Left cardiac atrium (tissue), 4 donors: ENCODE results near the gene TRIM66. TPM values are rescaled to one million over a fixed set of nuclear protein-coding genes. Genes with fewer than 3 reads are reported as not detected.

Source experiments
- ATAC-seq, 2 donors: fragments of 200-7000 bp; cut with Tn5 transposase; one replicate each; pipeline ENCODE4 v1.9.1; 2020; ENCODE audit warnings: mild to moderate bottlenecking in 2 of 2, moderate library complexity in 2 of 2
- DNase-seq: peaks from one replicate; pipeline ENCODE4 v3.0.0-alpha.2; 2020
- intact Hi-C, 2 donors: fragments of 100-400 bp; cut with DNase I; formaldehyde crosslinking; loops; one replicate each; pipeline versions ENCODE4 v1.14.1 to v1.15.1; 2022 to 2023
- long read RNA-seq: library from polyadenylated mRNA; unstranded; transcript quantifications from one replicate; pipeline ENCODE4 v2.0.0, GENCODE V29; 2021
- total RNA-seq, 2 donors: library from RNA; stranded (reverse); fragmentation: NEBNext Ultra II Directional; extraction: Animal tissue kit (Norgen Biotek cat#: 25700); gene quantifications; one replicate each; pipeline ENCODE4 v1.2.1, GENCODE V29; 2021
- donor health status: DM: no; HTN: yes; CAD: no.
- donor health status: DM: no; HTN: yes; CAD: no; lungs with severe emphysema.
- donor health status: DM: yes; HTN: yes; CAD: no.
- donor health status: Dilated cardiomyopathy.

Gene TRIM66, protein sequence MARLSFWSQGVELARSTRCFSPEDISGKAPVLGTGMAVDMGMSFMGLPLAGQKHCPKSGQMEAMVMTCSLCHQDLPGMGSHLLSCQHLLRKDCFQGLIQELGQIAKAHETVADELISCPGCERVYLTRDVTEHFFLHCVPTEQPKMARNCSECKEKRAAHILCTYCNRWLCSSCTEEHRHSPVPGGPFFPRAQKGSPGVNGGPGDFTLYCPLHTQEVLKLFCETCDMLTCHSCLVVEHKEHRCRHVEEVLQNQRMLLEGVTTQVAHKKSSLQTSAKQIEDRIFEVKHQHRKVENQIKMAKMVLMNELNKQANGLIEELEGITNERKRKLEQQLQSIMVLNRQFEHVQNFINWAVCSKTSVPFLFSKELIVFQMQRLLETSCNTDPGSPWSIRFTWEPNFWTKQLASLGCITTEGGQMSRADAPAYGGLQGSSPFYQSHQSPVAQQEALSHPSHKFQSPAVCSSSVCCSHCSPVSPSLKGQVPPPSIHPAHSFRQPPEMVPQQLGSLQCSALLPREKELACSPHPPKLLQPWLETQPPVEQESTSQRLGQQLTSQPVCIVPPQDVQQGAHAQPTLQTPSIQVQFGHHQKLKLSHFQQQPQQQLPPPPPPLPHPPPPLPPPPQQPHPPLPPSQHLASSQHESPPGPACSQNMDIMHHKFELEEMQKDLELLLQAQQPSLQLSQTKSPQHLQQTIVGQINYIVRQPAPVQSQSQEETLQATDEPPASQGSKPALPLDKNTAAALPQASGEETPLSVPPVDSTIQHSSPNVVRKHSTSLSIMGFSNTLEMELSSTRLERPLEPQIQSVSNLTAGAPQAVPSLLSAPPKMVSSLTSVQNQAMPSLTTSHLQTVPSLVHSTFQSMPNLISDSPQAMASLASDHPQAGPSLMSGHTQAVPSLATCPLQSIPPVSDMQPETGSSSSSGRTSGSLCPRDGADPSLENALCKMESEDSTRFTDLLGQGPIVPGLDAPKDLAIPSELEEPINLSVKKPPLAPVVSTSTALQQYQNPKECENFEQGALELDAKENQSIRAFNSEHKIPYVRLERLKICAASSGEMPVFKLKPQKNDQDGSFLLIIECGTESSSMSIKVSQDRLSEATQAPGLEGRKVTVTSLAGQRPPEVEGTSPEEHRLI (N-terminal part only)
- total RNA-seq, result 1 to 10 TPM; 2.3 to 3.2 TPM
- long read RNA-seq, result 0 reads

DNA sequence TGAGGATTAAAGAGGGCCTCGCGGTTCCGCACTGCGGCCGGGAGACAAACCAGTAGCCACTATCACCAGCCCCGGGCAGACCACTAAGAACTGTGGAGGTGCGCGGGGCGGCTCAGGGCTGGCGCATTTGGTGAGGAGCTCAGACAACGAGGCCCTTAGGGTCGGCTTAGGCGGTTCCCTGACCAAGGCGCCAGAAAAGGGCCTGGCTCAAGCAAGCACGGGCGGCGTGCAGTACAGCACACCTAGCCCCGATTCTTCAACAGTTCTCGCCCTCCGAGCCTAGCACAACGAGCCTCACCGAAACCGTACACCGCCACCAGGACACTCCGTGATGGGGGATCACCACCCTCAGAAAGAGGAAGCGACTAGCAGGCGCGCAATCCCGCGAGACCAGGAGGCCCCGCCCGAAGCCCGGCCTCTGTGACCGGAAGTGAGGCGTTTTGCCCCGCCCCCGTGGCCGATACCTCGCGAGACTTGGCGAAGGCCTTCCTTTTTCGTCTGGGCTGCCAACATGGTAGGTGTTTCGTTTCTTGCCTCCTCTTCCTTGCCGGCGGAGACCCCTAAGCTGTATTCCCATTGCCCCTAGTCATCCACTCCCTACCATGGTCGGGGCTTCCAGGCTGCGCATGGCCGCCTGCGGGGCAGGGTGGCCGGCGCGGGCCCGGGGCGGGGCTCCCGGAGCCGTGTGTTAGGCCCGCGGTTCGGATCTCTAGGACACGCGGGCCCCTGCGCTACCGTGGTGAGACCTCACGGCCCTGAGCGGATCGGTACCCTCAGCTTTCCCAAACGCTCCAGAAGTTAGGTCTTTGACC lies at the start of gene TRIM66, which contains the start of gene RPL27A:
TSS of gene TRIM66 (minus strand) at position 363 of the 812 bp plus-strand sequence. CDS start 10,391 bp downstream, outside the sequence.
TSS of gene RPL27A (plus strand) at position 490 of the 812 bp plus-strand sequence. CDS start at position 512, 22 bp downstream.
- DNase-seq, result peak; percentile 99
- intact Hi-C loops, result loop anchor here in 1 of 2 donors (5.0 kb wide), 1 partner anchor 230 kb away; the partner anchor contains the start of gene AKIP1
- peak; percentile 99 for ATAC-seq

DNA sequence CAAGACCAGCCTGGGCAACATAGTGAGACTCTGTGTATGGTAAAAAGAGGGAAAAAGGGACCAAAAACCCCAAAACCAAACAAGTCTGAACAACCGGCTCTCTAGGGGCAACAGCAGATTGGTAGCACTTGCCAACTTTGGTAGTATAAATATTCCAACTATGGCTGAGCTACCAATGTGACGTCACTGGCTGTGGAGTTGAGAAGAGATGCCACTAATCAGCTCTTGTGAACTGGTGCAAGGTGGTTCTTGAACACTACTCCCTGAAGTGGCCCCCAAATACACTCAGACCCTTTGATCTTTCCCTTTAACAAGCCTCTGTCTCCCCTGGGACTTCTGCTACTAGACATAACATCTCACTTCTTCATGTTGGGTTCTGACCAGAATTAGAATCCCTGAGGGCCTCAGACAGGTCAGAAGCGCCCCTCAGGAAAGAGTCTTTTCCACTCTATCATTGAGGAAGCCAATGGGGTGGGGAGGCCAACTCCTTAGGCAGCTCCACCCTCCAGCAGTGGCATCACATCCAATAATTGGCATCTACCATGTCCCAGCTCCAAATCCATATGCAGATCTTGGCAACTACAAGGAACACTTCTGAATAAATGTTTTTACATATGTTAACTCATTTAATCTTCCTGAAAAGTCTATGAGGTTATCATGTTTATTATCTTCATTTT lies 49.3 kb upstream of the TRIM66 start:
- DNase-seq, result no peak
- intact Hi-C loops, result no loop called here
- ATAC-seq, result no peak

DNA sequence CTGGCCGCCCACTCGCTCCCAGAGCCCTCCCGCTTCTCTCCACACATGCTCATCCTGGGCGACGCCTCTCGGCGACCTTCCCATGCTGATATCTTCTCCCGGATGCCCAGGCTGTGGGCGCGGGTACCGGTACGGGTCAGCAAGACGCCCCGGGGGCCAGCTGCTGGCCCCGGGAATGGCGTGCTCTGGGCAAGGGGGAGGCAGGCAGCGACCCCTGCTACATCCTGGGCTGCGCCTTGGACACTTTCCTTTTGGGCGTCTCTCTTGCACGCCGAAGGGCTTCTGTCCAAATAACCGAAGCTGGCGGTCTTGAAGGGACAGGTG lies 48.2 kb upstream of the TRIM66 start:
- DNase-seq (no peak), ATAC-seq (no peak)
- intact Hi-C loops, result no loop called here

DNA sequence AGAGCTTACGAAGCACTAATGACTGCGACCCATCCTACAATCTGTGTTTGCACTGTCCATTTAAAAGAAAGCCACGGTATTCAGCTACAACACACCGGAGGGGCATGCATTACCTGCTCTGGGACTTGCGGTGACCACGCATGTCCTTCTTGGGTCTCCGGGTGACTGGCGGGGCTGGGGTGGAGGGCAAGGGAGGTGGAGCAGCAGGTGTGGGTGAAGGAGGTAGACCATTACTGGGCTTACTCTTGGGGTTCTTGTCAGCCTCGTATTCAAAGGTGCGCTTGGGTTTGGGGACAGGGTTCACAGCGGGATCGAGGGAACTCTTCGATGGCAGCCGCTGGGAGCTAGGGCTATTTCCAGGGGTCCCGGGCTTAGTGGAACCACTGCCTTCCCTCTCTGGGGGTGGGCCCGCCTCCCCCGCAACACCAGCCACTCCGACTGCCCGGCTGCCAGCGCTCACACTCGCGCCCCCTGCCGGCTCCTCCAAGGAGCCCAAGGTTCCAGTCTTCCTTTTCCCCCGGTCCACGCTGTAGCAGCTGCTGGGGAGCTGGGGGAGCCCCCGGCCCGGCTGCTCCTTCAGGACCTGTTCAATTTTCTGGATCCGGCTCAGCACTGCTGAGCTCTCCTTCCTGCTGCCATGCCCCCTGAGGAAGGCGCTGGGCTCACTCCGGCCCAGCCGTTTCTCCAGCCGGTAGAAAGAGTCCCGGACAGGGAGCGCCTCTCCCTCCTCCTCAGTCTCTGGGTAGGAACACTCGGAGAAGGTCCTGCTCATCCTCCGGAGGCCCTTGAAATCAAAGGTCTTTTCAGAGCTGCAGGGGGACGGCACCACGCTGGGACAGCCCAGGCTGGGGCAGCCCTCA lies 47.6 kb upstream of the TRIM66 start:
- ATAC-seq (no peak), DNase-seq (no peak)
- intact Hi-C loops, result no loop called here

DNA sequence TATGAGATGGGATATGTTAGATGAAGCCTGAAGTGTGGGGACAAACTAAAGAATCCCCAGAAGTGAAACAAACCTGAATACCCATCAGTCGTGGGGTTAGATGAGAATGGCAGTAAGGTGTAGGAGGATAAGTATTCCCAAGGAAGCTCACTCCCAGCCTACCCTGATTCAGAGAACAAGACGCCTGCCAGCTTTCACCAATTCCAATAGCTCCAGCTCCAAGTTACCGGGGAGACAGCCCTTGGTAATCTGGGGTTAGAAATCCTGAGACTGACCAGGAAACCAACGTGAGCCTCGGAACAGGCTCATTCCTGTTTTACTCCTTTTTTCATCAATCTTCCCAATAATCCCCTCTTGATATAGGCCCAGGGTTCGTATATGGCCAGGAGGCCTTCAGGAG lies 46.6 kb upstream of the TRIM66 start:
- ATAC-seq, result no peak
- intact Hi-C loops, result no loop called here
- no peak for DNase-seq

DNA sequence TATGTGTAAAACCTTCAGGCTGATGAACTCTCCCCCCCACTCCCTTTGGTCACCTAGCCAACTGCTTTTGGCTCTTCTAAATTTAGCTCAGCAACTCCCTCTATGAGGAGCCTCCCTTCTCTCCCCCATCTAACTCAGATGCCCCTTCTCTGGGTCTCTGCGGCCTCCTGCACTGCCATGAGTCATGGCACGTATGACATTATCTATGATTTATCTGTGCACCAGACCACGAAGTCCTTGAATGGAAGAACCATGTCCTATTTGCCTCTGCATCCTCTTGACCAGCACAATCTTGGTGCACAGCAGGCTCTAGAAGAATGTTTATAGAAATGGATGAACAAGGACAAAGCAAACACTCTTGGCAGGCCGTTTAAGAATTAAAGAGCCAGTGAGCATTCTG lies 46.1 kb upstream of the TRIM66 start:
- DNase-seq (no peak), ATAC-seq (peak in 1 of 2 donors; percentile 36)
- intact Hi-C loops, result no loop called here

DNA sequence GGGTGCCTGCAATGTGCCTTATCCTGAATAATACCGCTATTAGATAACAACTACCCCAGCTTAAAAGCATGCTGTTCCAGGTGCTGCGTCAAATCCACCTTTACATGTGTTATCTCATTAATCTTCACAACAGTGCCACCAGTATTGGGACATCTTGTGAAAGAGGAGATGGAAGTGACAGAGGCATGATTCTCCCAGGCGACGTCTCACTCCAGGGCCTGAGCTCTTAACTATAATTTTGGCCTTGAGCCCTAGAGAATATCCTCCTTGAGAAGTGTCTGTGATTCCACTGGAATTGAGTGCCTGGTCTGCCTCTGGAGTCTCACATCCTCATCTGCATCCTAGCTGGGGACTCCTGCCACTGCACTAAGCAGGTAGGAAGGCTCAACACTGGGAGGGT lies 43.9 kb upstream of the TRIM66 start:
- intact Hi-C loops, result no loop called here
- ATAC-seq, result no peak

DNA sequence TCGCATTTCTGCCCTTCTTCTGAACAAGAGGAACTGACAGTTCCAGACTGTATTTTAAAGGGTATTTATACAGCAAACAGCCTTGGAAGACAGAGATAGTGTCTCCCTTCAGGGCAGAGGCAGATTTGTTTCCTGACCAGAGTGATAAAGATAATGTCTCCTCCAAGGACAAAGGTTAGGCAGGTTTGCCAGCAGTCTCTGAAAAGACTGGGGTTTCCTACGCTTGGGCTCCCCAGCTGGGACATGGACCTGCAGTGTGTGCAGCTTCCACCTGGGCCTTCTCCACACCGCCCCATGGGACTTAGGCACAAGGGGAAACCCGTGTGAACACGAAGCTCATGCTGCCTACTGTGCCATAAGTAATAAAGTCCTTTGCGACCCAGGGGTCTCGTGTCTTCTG lies 42.2 kb upstream of the TRIM66 start:
- no peak for ATAC-seq
- DNase-seq, result no peak
- intact Hi-C loops, result no loop called here

More for the DNA sequence above, 43.9 kb upstream of the TRIM66 start:
- no peak for DNase-seq

DNA sequence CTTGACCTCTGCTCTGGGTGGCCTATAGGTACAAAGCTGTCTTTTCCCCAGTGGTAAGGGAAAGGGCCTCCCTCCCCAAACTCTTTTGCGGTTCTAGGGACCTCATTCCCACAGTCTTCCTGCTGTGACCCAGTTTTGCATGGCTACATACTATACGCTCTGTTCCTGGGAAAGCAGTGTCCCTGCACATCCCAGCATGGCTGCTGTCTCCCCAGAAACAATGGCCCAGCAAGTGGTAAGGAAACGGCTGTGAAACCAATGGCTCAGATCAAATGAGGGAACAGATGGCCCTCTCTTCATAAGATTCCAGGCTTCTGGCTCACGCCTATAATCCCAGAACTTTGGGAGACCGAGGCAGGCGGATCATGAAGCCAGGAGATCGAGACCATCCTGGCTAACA lies 41.2 kb upstream of the TRIM66 start:
- no peak for DNase-seq
- intact Hi-C loops, result no loop called here
- ATAC-seq, result no peak

DNA sequence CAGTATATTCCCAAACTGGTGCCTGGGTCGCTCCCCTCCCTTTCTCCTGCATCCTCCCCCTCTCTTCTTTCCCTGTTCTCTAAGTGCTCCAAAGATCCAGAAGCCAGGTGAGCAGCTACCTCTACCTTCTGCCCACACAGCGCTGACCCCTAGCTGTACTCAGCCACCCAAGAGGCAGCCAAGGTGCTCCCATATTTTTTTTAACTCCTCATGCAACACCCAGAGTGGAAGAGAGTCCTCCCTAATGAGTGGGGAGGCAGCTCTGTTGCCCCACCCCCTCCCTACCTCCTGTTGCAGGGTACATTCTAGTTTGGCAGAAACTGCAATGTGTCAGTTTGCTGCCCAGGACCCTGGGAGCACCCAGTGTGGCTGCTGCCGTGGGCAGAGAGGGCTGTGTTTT lies 40.3 kb upstream of the TRIM66 start:
- DNase-seq (no peak), ATAC-seq (no peak)
- intact Hi-C loops, result no loop called here

DNA sequence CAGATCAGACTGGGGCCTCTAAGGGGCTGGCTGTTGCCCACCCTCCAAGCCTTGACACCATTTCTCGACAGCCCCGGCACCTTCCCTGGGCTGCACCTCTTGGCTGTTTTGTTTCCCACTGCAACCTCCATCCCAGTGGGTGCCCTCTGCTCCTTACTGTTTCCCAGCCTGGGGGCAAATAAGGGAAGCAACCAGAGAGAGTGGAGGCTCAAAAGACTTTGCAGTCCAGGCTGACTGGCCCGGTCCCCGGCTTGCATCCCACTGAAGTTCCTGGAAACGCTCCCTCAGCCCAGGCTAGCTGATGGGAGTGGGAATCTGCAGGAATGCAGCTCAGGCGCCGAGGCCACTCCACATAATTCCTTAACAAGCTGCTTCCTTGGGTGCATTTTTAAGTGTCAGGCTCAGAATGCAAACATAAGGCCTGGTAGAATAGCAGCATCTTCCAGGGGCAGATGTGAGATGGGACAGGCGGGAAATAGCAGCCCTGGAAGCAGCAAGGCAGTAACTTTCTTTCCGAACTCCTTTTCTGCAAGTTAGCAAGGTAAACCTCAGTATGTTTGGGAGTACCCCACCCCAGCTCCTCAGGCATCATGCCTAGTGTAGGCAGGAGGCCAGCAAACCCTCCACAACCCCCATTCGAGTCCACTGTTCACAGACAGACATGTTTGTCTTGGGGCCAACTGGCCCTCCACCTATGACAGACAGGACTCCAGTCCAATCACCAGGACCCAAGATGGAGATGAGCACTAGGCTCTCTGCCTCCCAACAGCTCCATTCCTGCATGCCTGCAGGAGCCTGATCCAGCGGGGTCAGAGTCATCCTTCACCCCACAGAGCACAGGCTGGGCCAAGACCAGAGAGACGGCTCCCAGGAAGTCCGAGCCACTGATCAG lies 39.4 kb upstream of the TRIM66 start:
- peak in 1 of 2 donors; percentile 5 for ATAC-seq

DNA sequence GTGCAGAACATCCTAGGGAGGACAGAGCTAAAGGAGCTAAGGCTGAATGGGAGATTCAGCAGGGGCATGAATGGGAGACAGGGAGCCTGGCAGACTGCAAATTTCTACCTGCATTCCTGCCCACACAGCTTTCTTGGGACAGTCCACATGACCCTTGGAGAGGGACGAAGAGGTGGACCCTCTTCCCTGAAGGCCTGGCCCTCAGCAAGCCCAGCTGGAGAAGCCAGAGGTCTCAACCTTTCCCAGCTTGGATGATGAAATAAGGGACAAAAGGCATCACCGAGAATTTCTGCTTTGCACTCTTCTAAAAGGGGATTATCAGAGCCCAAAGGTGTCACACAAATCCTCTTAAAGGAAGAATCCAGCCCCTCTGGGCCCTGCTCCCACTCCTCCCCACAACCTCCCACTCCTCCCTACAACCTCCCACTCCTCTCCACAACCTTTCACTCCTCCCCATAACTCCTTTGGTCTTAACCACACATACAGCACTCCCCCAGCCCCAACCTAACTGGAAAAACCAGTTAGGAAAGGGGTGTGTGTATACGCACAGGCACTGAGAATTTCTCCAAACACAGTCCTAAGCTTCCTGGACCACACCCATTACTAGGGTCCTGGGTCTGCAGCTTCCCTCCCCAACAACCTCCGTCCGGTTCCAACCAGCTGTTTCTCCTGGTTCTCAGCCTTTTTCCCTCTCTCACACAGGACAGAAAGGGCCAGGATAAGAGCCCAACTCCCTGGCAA lies 38.6 kb upstream of the TRIM66 start:
- ATAC-seq (no peak), DNase-seq (no peak)
- intact Hi-C loops, result no loop called here

More for the DNA sequence above, 39.4 kb upstream of the TRIM66 start:
- intact Hi-C loops, result no loop called here
- DNase-seq, result no peak

DNA sequence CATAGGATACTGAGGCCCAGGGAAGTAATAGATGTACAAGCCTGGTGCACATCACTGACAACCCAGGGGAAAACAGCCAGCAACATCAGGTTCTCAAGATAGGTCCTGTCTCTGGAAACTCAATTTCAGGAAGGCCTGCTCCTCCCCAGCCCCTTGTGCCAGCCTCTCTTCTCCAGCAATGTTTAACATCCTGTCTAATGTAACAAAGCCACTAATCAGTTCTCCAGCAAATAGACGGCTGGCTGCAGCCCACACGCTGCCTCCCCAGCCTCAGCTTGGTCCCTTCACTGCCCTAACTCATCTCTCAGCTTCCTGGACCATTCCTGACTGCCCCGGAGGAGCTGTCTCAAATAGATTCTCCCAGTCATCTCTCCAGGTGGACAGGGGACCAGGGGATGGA lies 37.9 kb upstream of the TRIM66 start:
- intact Hi-C loops, result no loop called here
- ATAC-seq (no peak), DNase-seq (no peak)

DNA sequence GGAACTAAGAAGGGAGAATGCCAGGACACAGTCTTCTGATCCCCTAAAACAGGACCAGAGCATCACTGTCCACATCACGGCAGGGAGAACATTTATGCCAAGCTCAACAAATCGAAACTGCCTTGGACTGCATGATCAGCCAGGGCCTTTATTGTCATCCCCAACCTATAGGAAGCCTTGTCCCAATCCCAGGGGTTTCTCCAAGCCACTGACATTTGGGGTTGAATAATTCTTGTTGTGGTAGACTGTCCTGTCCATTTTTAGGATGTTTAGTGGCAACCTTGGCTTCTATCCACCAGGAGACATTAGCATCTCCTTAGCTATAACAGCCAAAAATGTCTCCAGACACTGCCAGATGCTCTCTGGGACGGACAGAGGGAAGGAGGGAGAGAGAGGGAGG lies 37.3 kb upstream of the TRIM66 start:
- intact Hi-C loops, result loop anchor here in 1 of 2 donors (5.0 kb wide), 1 partner anchor 58 kb away; no protein-coding TSS in a partner anchor
- ATAC-seq (peak; percentile 2 to 10), DNase-seq (no peak)

DNA sequence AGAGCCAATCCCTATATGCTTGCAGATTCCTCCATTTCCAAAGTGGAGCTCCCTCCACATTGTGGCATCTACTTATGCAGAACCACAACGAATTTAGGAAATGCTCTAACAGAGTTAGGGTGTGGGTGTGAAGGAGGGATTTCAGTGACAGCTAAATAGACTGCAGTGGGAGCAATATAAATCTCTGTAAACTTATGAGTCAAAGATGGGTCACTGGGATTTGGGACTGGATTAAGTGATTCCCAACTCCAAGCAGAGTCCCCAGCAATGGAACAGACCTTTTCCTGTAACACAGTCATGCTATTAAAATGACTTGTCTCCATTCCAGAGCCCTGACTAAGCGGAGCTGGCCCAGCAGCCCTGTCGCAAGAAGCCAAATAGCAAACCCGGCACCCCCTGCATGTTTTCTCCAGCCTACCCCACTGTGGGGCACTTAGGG lies 36.8 kb upstream of the TRIM66 start:
- DNase-seq (peak; percentile 67), ATAC-seq (peak; percentile 48 to 82)
- intact Hi-C loops, result loop anchor here in 1 of 2 donors (5.0 kb wide), 1 partner anchor 58 kb away; no protein-coding TSS in a partner anchor
